GM19240 (cell line): ENCODE measurements around the gene LRRC70.
"Not testable (repeated sequence)": the region's sequence is repeated elsewhere in the genome, so short reads cannot be mapped to it uniquely, and the experiment has no call there.

Experiments
- DNase-seq: peaks from one replicate; pipeline ENCODE4 v3.0.0; 2011; ENCODE audit warnings: low spot score; ENCODE audit not compliant: insufficient read length

LRRC70 gene

DNA sequence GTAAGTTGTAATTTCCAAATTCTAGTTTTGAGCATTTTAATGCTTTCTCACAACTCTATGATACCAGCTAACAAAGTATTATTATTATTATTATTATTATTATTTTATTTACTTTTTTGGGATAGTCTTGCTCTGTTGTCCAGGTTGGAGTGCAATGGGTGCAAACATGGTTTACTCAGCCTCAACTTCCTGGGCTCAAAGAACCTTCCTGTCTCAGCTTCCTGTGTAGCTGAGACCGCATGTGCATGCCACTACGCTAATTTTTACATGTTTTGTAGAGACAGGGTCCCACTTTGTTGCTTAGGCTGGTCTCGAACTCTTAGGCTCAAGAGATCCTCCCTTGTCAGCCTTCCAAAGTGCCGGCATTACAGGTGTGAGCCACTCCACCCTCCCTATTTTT is 27.0 kb downstream of the LRRC70 start:
- no peak for DNase-seq

DNA sequence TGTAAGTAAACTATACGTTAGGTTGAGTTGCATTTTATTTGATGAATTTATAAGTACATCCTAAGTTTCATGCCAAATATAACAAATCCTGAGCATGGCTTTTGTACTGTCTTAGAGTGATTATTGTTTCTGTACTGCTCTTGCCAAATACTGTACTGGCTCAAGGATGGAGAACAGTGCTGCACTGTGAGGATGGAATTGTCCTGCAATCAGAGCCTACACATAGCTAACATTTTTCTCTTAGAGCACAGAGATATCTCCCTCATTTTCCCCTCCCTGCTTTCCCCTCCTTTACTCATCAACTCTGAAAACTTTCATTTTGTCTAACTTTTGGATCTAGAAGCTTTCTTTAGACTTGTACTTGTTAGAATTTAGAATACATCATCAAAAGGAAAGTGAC is 28.3 kb downstream of the LRRC70 start:
- DNase-seq, result no peak

DNA sequence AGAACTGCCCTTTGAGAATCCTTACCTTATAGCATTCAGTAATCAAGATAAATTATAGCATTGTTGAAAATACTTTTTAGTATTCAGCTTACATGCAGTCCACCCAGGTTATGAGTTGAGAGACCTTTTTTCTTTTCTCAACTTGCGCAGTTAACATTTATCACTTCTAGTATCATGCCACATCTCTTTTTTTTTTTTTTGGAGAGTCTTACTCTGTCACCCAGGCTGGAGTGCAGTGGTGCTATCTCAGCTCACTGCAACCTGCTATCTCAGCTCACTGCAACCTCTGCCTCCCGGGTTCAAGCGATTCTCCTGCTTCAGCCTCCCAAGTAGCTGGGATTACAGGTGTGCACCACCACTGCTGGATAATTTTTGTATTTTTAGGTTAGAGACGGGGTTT is 29.0 kb downstream of the LRRC70 start:
- no peak for DNase-seq

DNA sequence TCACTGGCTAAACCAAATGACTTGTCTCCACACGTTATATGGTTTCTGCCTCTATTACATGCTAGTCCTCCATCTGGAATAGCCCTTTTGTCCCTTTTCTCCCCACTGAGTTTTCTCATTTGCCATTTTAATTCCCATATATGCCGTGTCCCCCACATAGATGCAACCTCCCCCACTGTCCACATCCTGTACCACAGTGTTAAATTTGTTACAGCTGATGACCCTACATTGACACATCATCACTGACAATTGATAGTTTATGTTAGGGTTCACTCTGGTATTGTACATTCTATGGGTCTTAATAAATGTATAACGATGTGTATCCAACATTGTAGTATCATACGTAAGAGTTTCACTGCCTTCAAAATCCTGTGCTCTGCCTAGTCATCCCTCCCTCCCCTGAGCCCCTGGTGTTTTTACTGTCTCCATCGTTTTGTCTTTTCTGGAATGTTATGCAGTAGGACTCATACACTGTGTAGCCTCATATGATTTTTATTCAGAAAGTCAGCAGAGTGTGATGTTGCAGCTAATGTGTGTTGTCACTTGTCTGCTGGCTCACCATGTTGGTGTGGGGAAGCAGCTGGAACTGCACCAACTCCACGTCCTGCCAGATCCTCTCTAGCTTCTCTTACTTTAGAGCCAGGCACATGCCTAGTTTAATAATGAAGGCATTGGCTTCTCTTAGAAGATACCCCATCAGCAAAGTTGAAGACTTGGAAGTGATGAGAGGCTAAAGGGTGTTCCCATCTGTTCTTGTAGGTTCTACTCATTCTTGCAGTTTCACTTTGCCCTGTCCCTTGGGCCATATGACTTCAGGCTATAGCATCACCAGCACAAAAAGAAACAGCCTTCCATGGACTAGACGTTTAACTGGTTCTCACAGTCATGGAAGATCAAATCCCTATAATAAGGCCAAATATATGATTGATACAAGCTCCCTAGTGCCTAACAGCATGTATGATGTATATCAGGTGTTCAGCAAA is 30.2 kb downstream of the LRRC70 start:
- DNase-seq, result no peak

DNA sequence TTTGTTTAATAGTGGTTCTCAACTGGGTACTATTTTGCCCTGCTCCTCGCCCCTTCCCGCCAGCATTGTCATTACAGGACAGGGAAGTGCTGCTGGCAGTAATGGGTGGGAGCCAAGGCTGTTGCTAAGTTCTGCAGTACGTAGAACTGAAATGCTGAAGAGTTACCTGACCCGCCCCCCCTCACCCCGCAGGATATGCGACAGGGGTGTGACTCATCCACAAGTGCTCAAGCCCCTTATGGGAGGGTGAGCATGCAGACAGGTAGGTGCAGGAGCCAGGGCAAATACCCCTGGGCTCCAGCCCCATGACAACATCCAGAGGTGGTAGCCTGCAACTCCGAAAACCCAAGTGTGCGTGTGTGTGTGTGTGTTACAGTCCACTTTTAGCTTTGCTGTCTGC is 35.7 kb downstream of the LRRC70 start:
- DNase-seq, result no peak

DNA sequence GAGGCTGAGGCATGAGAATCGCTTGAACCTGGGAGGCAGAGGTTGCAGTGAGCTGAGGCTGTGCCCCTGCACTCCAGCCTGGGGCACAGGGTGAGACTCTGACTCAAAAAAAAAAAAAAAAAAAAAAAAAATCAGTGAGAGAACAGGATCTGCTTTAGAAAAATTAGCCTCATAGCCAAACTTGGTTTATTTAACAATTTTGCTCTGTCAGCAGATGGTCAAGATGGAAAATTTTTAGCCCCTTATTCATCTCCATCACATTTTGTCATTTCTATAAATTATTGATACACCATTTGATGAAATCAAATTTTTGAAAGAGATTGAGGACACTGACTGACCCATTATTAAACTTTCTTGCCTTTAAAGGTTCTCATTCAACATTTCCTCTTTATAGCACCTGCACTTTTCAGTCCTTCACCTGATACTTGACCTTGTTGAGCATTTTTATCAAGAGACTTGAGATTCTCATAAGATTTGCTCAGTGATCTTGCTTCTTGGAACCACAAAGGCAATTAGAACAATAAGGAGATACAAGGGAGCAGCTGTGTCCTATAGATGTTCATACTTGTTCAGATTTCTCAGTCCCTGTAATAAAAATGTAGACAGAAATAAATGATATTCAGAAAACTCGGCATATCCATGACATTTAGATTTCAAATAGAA is 38.1 kb downstream of the LRRC70 start:
- no peak for DNase-seq

DNA sequence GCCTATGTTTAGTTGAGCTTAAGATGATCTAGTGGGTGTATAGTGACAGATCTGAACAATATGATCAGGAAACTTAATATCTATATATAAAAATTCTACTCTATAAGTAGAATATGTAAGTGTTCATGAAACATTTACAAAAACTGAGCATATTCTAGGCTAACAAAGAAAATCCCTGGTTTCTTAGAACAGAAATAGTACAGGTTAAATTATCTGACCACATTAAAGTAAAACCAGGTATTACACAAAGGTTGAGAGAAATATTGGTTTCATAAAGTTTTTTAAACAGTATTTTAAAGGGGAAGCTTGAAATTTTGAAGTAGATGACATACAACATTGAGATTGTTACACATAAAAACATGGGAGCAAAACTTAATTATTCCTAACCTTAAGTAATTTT is 39.3 kb downstream of the LRRC70 start:
- DNase-seq, result no peak

DNA sequence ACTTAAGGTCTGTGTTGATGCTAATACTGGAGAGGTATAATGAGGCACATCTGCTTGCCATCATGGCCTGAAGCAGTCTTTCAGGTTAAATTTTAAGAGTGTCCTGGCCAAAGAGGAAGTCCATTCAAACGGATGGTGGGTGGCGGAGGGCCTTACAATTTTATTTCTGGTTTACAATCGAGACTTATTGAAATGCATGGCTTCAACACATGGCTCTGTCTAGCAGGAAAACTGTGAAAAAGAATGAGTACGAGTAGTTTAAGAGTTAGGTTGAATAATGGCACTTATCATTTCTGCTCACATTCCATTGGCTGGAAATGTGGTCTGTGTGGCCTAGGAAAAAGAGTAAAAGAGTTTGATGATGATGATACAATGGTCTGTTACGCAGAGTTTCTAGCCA is 42.1 kb downstream of the LRRC70 start:
- no peak for DNase-seq

DNA sequence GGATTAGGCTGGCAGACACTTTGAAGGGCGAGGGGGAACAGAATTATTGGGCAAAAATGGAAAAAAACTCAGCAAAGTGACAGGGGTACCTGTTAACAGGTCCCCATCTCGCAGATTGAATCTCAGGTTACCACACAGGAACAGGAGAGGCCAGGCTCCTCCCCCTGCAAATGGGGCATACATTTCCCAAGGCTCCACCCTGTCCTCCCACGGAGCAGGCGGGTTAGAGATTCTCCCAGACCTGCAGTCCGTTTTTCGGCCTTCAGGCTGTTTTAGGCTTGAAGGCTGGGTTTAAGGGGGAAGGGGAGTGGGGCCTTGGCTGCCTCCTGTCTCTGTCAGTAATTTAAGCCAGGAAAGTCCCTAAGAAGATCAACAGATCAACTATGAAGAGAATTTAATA is 42.7 kb downstream of the LRRC70 start:
- no peak for DNase-seq

DNA sequence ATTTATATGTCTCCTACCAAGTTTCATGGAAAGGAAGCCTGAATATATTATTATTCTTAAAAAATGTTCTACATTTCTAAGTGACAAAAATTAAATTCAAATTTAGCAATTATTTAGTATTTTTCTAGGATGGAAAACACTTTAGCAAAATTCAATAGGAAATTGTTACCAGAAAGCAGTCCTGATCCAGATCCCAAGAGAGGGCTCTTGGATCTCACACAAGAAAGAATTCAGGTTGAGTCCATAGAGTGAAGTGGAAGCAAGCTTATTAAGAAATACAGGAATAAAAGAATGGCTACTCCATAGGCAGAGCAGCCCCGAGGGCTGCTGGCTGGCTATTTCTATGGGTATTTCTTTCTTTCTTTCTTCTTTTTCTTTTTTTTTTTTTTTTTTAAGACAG is 44.7 kb downstream of the LRRC70 start:
- no peak for DNase-seq

DNA sequence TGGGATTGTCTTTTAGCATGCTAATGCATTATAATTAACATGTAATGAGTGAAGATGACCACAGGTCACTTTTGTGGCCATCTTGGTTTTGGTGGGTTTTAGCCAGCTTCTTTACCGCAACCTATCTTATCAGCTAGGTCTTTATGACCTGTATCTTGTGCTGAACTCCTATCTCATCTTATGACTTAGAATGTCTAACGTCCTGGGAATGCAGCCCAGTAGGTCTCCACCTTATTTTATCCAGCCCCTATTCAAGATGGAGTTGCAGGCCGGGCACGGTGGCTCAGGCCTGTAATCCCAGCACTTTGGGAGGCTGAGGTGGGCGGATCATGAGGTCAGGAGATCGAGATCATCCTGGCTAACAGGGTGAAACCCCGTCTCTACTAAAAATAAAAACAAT is 45.8 kb downstream of the LRRC70 start:
- not testable (repeated sequence) for DNase-seq

DNA sequence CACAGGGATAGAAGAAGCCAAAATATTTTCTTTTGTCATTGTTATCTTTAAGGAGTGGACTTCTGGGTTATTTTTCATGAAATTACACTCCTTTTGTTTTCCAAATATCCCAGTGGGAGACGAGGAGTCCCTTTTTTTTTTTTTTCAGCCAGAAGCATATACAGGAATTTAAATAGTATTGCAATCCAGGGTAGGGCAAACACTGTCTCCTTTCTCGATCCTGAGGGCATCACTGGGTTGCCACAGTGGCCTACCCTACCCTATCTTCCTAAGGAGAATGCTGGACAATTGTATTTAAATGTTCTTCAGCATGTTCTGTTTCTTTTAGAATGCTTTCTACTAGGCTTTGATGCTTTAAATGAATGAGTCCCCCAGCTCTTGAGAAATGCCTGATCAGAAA is 47.9 kb downstream of the LRRC70 start:
- DNase-seq, result no peak

DNA sequence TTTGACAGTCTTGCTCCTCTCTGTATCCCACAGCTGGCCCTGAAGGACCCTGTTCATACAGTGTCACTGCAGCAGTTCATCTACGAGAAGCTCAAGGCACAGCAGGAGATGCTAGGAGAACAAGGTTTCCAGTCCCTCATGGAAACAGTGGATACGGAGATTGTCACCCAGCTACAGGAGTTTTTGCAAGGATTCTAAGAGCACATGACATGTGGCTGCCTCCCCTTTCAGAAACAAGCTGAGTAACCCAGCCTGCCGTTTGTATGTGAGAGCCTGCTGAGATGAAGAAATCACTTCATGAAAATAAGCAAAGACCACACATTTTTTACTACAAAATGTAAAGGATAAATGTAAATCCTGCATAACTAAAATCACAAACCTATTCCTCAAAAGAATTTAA is 48.5 kb downstream of the LRRC70 start:
- DNase-seq, result no peak

DNA sequence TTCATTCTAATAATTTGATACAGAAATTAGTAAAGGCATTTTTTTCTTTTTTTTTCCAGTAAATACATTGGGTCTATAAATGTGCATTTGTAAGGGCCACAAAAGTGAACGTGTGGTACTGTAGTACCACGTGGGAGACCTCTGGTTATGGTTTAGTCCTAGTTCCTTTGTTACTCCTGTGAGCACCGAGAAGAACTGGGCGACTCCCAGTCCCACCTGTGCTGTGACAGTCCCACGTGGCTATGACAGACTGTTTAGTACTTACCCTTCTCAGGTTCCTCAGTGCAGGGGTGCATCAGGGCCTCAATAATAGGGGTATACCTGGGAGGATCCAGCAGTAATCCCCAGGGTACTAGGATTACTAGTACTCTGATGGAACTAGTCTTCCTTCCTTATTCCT is 49.3 kb downstream of the LRRC70 start:
- no peak for DNase-seq
